Stomach (tissue), 9 donors: Measurements from ENCODE around the gene CDC14A. TPM values are rescaled to one million over a fixed set of nuclear protein-coding genes. Genes with fewer than 3 reads are reported as not detected.

Experiments used
- DNase-seq, 2 donors: peaks; one replicate each; pipeline versions ENCODE4 v3.0.0 to v3.0.0-alpha.2; 2013 to 2019
- H3K27ac ChIP-seq, 5 donors: fragments of 200-600 bp in 4 of 5; sonication (generic) in 4 of 5; one replicate each; pipeline ENCODE4 v1.5.1; 2013 to 2019; ENCODE audit warnings: mild to moderate bottlenecking in 1 of 5, moderate library complexity in 1 of 5
- H3K27me3 ChIP-seq, 3 donors: fragments of 200-600 bp; sonication (generic); one replicate each; pipeline ENCODE4 v1.5.1; 2017 to 2019; ENCODE audit warnings: mixed run types in 1 of 3
- H3K36me3 ChIP-seq, 4 donors: fragments of 200-600 bp; sonication (generic); 1 replicate in 3 of 4; 2 replicates in 1 of 4; pipeline ENCODE4 v1.5.1; 2016 to 2019
- H3K4me1 ChIP-seq, 4 donors: fragments of 200-600 bp; sonication (generic); one replicate each; pipeline ENCODE4 v1.5.1; 2016 to 2019
- H3K4me3 ChIP-seq, 4 donors: fragments of 200-600 bp; sonication (generic) in 3 of 4; one replicate each; pipeline ENCODE4 v1.5.1; 2016 to 2019; ENCODE audit warnings: mild to moderate bottlenecking in 1 of 4
- H3K9me3 ChIP-seq, 4 donors: fragments of 200-600 bp; sonication (generic); one replicate each; pipeline ENCODE4 v1.5.1; 2016 to 2019
- CTCF ChIP-seq, 7 experiments: fragments of 450-650 bp in 4 of 7; fragments of 200-600 bp in 3 of 7; sonication (generic) in 3 of 7; IDR thresholded peaks; one replicate each; pipeline ENCODE4 v1.5.1; 2016 to 2019; ENCODE audit warnings: antibody characterized with exemption in 7 of 7, control low read depth in 2 of 7, mild to moderate bottlenecking in 1 of 7
- EP300 ChIP-seq: sonication (generic); formaldehyde crosslinking; IDR thresholded peaks from one replicate; pipeline ENCODE4 v1.6.1; 2017; ENCODE audit warnings: antibody characterized with exemption
- POLR2A ChIP-seq, 4 donors: fragments of 450-650 bp; IDR thresholded peaks; one replicate each; pipeline ENCODE4 v1.6.1; 2016; ENCODE audit warnings: antibody characterized with exemption in 4 of 4, control low read depth in 2 of 4, mild to moderate bottlenecking in 1 of 4, moderate library complexity in 1 of 4
- POLR2AphosphoS5 ChIP-seq, 3 donors: sonication (generic); formaldehyde crosslinking; IDR thresholded peaks; one replicate each; pipeline ENCODE4 v1.6.1; 2016; ENCODE audit warnings: antibody characterized with exemption in 3 of 3
- WGBS, 5 donors: extraction: QIAGEN DNeasy Blood & Tissue Kit in 3 of 5; methylation state at CpG; one replicate each; pipeline versions ENCODE4 v1.1.5 to v1.1.7; 2013 to 2018; 5-methylcytosine and 5-hydroxymethylcytosine counted together
- intact Hi-C: fragments of 100-400 bp; cut with DNase I; formaldehyde crosslinking; loops from one replicate; pipeline ENCODE4 v1.15.1; 2023; ENCODE audit warnings: low total_unique reads
- polyA plus RNA-seq, 3 donors: library from polyadenylated mRNA; stranded (reverse); fragments of 200-250 nt; gene quantifications; one replicate each; pipeline ENCODE4 v1.2.3, GENCODE V29; 2013
- total RNA-seq, 5 donors: library from RNA; depleted of rRNA; stranded (reverse); fragments of >200 nt; gene quantifications; one replicate each; pipeline versions ENCODE4 v1.1.0 to v1.2.3, GENCODE V29; 2014 to 2016
- donor health status: healthy with polysubstance abuse.
- donor health status: Bipolar disorder and iron deficiency.
- donor health status: healthy.

CDC14A gene
- total and polyA plus RNA-seq, 8 donors = 2.1 to 31.0 (median 12.1) TPM

- H3K9me3 ChIP-seq = no peaks in the 10 kb centered on the region
- H3K36me3 ChIP-seq = no peaks in the 10 kb centered on the region
- WGBS, 5 donors = 51 to 67% (median 65%) methylated on average over 2 of the region's 2 CpGs
- DNase-seq = peak in 1 of 2 donors; percentile 22
- TF ChIP-seq POLR2AphosphoS5 (IDR thresholded peaks at IDR 0.05) (no peak), POLR2A (IDR thresholded peaks at IDR 0.05) (no peak), CTCF (IDR thresholded peaks at IDR 0.05) (no peak), EP300 (no peak)
- no peak overlapping the region for H3K4me3 ChIP-seq
- H3K27me3 ChIP-seq = peaks cover 4 to 28% (median 20%) of the 10 kb centered on the region in 3 donors
- H3K27ac ChIP-seq = no peak overlapping the region
- H3K4me1 ChIP-seq = peaks cover 13 to 18% (median 16%) of the 10 kb centered on the region in 4 donors
- intact Hi-C loops = no loop called here
Measured at GRCh38 chr1:100543640-100544039, 191.3 kb downstream of the CDC14A start.

GRCh38 chr1:100544791-100545190 lies 192.5 kb downstream of the CDC14A start:
- Histone ChIP-seq H3K27me3 (peaks cover 2 to 16% (median 10%) of the 10 kb centered on the region in 3 donors), H3K27ac (no peak overlapping the region), H3K4me3 (no peak overlapping the region), H3K4me1 (peaks cover 4 to 7% (median 6%) of the 10 kb centered on the region in 4 donors), H3K9me3 (peaks cover 0 to 3% (median 0%) of the 10 kb centered on the region in 4 donors), H3K36me3 (no peaks in the 10 kb centered on the region)
- DNase-seq = no peak
- WGBS, 5 donors = 85 to 95% (median 90%) methylated on average over 4 of the region's 4 CpGs
- TF ChIP-seq CTCF (IDR thresholded peaks at IDR 0.05) = no peak
- no peak for TF ChIP-seq POLR2AphosphoS5 (IDR thresholded peaks at IDR 0.05)
- TF ChIP-seq EP300 = no peak
- no peak for TF ChIP-seq POLR2A (IDR thresholded peaks at IDR 0.05)
- intact Hi-C loops = no loop called here

- Histone ChIP-seq H3K4me1 (no peaks in the 10 kb centered on the region), H3K9me3 (peaks cover 0 to 8% (median 2%) of the 10 kb centered on the region in 4 donors), H3K27me3 (peaks cover 0 to 6% (median 0%) of the 10 kb centered on the region in 3 donors), H3K36me3 (no peaks in the 10 kb centered on the region), H3K27ac (no peak overlapping the region), H3K4me3 (no peak overlapping the region)
- intact Hi-C loops = no loop called here
- DNase-seq = no peak
- TF ChIP-seq EP300 (no peak), POLR2AphosphoS5 (IDR thresholded peaks at IDR 0.05) (no peak), POLR2A (IDR thresholded peaks at IDR 0.05) (no peak), CTCF (IDR thresholded peaks at IDR 0.05) (no peak)
- WGBS, 5 donors = 93 to 99% (median 96%) methylated on average over 1 of the region's 1 CpG
Measured at GRCh38 chr1:100545855-100546254, 193.5 kb downstream of the CDC14A start.

GRCh38 chr1:100552031-100552430 lies 199.7 kb downstream of the CDC14A start:
- no peak overlapping the region for H3K27ac ChIP-seq
- WGBS, 5 donors = 65 to 74% (median 69%) methylated on average over 2 of the region's 2 CpGs
- TF ChIP-seq EP300 = no peak
- intact Hi-C loops = no loop called here
- H3K36me3 ChIP-seq = no peaks in the 10 kb centered on the region
- no peaks in the 10 kb centered on the region for H3K27me3 ChIP-seq
- no peak for DNase-seq
- H3K4me3 ChIP-seq = no peak overlapping the region
- H3K9me3 ChIP-seq = peaks cover 0 to 33% (median 30%) of the 10 kb centered on the region in 4 donors
- no peaks in the 10 kb centered on the region for H3K4me1 ChIP-seq

GRCh38 chr1:100552922-100553321 lies 200.6 kb downstream of the CDC14A start:
- 45 to 84% (median 68%) methylated on average over 2 of the region's 2 CpGs for WGBS, 5 donors
- H3K36me3 ChIP-seq = no peaks in the 10 kb centered on the region
- H3K4me1 ChIP-seq = no peaks in the 10 kb centered on the region
- TF ChIP-seq POLR2A (IDR thresholded peaks at IDR 0.05) = no peak
- TF ChIP-seq CTCF (IDR thresholded peaks at IDR 0.05) = no peak
- no peak for TF ChIP-seq EP300
- no peak for TF ChIP-seq POLR2AphosphoS5 (IDR thresholded peaks at IDR 0.05)
- H3K4me3 ChIP-seq = no peak overlapping the region
- no peaks in the 10 kb centered on the region for H3K27me3 ChIP-seq
- DNase-seq = no peak
- peaks cover 0 to 40% (median 35%) of the 10 kb centered on the region in 4 donors for H3K9me3 ChIP-seq
- no peak overlapping the region for H3K27ac ChIP-seq
- intact Hi-C loops = no loop called here
